GM13977 (cell line): ENCODE measurements around the gene TNS1.
"Not testable (repeated sequence)": the region's sequence is repeated elsewhere in the genome, so short reads cannot be mapped to it uniquely, and the experiment has no call there.

Experiments used
- DNase-seq: peaks from one replicate; pipeline ENCODE4 v3.0.0; 2012; ENCODE audit warnings: low spot score
- in situ Hi-C: fragments of 300-500 bp; cut with MboI; formaldehyde crosslinking; loops from one replicate; pipeline ENCODE4 v1.12.0; 2022; ENCODE audit warnings: low sequenced_read_pairs, low pct_unique_long_range_greater_than_20kb, mixed read lengths, inconsistent platforms; ENCODE audit not compliant: unreplicated experiment
- TF ChIP-seq, protein P1 (sequence below): IDR thresholded peaks from 2 replicates; pipeline ENCODE4 v1.5.1; 2012; ENCODE audit warnings: mild to moderate bottlenecking, control low read depth; ENCODE audit not compliant: insufficient read depth; ENCODE audit errors: extremely low read depth, missing control alignments

TNS1 gene

DNA sequence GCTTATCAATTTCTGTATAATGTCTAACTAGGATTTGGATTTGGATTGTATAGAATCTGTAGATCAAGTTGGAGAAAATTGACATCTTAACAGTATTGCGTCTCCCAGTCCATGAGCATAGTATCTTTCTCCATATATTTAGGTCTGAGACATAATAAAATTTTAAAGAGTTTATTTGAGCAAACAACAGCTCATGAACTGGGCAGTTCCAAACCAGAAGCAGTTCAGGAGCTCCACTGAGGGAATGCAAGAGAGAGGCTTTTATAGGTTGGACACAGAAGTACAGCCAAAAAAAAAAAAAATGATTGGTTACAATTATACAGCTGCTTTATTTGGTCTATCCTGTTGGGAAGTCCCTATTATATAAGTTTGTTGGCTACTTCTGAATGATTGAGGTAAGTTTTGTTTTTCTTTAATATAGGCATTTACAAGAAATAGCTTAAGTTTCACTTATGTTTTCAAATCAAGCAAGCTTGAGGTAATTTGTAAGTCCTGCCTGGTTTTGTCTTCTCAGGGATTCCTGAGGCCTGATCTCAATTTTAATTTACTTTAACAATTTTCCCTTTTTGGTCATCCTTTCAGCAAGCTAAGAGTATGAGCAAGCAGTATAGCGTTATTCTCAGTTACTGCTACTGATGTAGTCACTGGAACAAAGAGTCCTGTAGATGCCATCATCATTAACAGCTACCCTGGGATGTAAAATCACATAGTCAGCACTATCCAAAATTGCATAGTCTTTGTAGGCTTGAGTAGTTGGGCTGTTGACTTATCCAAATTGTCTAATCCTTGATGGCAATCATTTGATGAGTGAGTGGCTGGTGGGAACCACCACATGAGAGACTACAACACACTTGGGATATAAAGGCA is 38.7 kb upstream of the TNS1 start:
- DNase-seq, result no peak
- TF ChIP-seq, protein P1, sequence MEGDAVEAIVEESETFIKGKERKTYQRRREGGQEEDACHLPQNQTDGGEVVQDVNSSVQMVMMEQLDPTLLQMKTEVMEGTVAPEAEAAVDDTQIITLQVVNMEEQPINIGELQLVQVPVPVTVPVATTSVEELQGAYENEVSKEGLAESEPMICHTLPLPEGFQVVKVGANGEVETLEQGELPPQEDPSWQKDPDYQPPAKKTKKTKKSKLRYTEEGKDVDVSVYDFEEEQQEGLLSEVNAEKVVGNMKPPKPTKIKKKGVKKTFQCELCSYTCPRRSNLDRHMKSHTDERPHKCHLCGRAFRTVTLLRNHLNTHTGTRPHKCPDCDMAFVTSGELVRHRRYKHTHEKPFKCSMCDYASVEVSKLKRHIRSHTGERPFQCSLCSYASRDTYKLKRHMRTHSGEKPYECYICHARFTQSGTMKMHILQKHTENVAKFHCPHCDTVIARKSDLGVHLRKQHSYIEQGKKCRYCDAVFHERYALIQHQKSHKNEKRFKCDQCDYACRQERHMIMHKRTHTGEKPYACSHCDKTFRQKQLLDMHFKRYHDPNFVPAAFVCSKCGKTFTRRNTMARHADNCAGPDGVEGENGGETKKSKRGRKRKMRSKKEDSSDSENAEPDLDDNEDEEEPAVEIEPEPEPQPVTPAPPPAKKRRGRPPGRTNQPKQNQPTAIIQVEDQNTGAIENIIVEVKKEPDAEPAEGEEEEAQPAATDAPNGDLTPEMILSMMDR, result no peak

DNA sequence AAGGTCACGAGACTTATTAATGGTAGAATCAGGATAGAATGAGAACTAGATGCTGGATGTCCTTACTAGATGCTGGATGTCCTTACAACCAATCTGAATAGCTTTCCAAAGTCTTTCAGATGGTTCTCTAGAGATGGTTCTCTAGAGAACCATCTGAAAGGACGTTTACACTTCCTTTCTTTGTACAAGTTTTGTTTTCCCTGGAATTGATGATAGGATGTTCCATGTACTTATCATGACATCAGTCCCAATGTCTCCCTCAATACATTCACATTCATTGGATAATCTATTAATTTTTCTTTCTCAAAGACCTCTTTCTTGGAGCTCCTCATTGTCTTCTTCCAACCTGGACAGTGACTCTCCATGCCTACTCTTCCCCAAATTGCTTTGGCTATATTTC is 38.1 kb upstream of the TNS1 start:
- in situ Hi-C loops, result no loop called here
- no peak for DNase-seq
- TF ChIP-seq, protein P1, result no peak

More for the DNA sequence above, 38.7 kb upstream of the TNS1 start:
- in situ Hi-C loops, result no loop called here

DNA sequence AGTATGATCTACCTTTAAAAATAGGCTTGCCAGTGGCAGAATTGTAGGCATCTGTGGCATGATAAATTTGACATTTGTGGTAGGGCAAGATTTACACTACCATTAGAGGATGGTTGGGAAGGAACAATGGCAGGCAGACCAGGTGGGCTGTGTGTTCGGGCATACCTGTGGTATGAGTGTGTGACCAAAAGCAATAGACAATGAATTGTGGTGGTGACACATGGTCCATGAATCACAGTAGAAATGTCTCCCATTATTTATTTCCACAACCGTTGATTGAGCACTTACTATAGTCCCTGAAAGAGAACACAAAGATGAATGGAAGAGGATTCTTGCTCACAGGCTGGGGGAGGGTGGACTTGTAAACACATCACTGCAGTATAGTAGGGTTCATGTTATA is 36.4 kb upstream of the TNS1 start:
- in situ Hi-C loops, result no loop called here
- no peak for DNase-seq
- TF ChIP-seq, protein P1, result no peak

DNA sequence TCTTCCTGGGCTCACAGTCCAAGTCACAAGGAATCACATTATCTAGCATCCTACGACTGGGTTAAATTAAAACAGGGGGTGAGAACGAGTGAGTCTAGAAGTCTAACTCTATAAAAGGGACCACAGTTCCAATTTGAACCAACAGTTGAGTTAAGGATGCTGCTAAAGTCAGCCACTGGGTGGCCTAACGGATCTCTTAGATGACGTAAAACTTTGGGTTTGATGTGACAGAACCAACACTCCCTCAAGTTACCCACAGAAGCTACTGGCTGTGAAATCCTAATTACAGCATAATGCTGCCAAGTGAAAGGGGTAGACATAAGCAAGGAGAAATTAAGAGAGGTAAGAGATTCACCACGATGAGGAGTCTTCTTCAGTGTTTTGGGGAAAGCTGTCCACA is 33.6 kb upstream of the TNS1 start:
- TF ChIP-seq, protein P1, result peak; percentile 20
- DNase-seq, result no peak
- in situ Hi-C loops, result no loop called here

DNA sequence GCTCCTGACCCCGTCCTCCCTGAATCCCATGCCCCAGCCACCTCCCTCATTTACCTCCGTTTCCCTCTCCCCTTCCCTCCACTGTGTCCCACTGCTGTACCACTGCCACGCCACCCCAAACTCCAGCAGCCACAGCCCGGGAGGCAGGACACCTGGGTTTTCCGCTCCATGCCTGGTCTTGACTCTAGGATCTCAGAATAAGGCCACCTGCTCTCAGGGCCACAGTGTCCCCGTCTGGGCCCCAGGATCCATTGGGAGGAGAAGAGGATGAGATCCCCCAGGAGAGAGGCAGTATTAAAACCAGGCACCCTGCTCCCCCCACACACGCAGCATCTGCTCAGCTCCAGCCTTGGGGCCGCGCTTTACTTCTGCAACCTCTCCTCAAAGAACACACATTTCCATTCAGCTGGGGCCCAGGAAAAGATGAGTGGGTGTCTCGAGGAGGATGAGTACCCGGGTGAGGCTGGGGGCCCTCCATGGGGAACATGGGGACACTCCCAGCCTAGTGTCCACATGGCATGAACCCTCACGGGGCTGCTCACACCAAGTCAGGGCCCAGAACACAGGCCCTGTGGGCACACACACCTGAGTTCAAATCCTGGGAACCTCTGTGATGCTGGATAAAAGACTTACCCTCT is 32.8 kb upstream of the TNS1 start:
- TF ChIP-seq, protein P1, result no peak
- no peak for DNase-seq
- in situ Hi-C loops, result no loop called here

DNA sequence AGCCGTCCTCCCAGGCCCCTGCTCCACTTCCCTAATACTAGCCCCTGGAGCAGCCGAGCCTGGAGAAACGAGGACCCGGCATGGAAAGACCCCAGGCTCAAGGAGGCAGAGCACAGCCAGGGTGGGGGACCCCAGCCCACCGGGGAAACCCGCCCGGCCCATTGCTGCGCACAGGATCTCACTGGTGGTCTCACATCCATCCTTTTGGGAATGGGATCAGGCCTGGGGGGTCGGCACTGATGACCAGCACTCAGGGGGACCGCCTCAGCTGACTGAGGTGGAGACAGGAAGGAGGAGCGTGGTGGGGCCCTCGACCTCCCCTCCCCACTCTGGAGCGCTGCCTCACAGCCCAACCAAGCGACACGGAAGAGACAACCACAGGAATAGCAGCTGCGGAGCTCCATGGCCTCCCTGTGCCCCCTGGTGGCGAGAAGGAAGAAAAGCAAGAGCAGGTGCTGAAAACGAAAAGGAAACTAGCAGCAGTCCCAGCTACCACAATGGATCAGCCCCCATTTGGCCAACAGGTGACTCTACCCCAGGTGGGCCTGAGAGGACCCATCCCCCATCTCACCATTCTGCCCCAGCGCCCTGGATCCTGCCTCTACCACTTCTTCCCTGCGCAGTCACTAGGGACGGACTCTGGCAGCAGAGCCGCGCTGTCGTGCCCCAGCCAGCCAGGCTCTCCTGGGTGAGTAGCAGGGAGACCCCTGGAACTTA is 31.9 kb upstream of the TNS1 start:
- in situ Hi-C loops, result not testable (repeated sequence)
- TF ChIP-seq, protein P1, result peak; percentile 66
- peak; percentile 80 for DNase-seq
